HL-60 (cell line): Measurements from ENCODE around the gene TNFSF12.

Source experiments
- POLR2AphosphoS5 ChIP-seq: IDR thresholded peaks from 2 replicates; pipeline ENCODE4 v1.6.1; 2012; ENCODE audit warnings: low read depth
- SPI1 ChIP-seq: IDR thresholded peaks from 2 replicates; pipeline ENCODE4 v1.6.1; 2012; ENCODE audit warnings: low read depth, mild to moderate bottlenecking, borderline replicate concordance
- TF ChIP-seq, protein P1 (sequence below): IDR thresholded peaks from one replicate; pipeline ENCODE4 v1.5.1; 2011; ENCODE audit warnings: low read length, control low read depth, inconsistent platforms; ENCODE audit not compliant: insufficient read depth
- TF ChIP-seq, protein P2 (sequence below): IDR thresholded peaks from 2 replicates; pipeline ENCODE4 v1.6.1; 2012; ENCODE audit warnings: low read depth; ENCODE audit not compliant: insufficient replicate concordance

DNA sequence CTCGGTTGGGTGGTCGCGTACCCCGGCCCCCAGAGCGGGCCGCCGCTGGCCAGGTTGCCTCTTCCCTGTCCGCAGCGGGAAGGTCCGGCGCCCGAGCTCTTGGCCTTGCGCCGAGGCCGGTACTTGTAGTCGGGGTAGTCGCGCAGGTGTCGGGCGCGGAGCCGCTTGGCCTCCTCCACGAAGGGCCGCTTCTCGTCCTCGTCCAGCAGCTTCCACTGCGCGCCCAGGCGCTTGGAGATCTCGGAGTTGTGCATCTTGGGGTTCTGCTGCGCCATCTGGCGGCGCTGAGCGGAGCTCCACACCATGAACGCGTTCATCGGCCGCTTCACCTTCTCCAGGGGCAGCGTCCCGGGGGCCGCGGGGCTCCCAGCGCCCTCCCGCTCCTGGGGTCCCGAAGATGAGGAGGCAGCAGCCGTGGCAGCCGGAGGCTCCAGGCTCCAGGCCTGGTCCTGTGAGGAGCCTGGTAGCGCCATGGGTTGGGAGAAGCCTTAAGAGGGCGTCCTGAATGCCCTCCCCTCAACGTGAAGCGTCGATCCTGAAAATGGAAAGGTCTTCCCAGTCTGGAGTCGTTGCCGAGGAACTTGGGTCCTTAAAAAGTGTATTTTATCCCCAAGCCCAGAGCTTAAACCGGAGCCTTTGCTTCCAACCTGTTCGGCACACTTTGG is 40.5 kb downstream of the TNFSF12 start:
- TF ChIP-seq, protein P1, sequence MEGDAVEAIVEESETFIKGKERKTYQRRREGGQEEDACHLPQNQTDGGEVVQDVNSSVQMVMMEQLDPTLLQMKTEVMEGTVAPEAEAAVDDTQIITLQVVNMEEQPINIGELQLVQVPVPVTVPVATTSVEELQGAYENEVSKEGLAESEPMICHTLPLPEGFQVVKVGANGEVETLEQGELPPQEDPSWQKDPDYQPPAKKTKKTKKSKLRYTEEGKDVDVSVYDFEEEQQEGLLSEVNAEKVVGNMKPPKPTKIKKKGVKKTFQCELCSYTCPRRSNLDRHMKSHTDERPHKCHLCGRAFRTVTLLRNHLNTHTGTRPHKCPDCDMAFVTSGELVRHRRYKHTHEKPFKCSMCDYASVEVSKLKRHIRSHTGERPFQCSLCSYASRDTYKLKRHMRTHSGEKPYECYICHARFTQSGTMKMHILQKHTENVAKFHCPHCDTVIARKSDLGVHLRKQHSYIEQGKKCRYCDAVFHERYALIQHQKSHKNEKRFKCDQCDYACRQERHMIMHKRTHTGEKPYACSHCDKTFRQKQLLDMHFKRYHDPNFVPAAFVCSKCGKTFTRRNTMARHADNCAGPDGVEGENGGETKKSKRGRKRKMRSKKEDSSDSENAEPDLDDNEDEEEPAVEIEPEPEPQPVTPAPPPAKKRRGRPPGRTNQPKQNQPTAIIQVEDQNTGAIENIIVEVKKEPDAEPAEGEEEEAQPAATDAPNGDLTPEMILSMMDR: no peak
- TF ChIP-seq, protein P2, sequence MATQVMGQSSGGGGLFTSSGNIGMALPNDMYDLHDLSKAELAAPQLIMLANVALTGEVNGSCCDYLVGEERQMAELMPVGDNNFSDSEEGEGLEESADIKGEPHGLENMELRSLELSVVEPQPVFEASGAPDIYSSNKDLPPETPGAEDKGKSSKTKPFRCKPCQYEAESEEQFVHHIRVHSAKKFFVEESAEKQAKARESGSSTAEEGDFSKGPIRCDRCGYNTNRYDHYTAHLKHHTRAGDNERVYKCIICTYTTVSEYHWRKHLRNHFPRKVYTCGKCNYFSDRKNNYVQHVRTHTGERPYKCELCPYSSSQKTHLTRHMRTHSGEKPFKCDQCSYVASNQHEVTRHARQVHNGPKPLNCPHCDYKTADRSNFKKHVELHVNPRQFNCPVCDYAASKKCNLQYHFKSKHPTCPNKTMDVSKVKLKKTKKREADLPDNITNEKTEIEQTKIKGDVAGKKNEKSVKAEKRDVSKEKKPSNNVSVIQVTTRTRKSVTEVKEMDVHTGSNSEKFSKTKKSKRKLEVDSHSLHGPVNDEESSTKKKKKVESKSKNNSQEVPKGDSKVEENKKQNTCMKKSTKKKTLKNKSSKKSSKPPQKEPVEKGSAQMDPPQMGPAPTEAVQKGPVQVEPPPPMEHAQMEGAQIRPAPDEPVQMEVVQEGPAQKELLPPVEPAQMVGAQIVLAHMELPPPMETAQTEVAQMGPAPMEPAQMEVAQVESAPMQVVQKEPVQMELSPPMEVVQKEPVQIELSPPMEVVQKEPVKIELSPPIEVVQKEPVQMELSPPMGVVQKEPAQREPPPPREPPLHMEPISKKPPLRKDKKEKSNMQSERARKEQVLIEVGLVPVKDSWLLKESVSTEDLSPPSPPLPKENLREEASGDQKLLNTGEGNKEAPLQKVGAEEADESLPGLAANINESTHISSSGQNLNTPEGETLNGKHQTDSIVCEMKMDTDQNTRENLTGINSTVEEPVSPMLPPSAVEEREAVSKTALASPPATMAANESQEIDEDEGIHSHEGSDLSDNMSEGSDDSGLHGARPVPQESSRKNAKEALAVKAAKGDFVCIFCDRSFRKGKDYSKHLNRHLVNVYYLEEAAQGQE: no peak
- TF ChIP-seq SPI1: no peak
- no peak for TF ChIP-seq POLR2AphosphoS5
